Gastrocnemius medialis (tissue), 4 donors: ENCODE measurements around the gene SCN8A. TPM values are rescaled to one million over a fixed set of nuclear protein-coding genes. Genes with fewer than 3 reads are reported as not detected.
A peak's percentile ranks its signal among the peaks of the same experiment; 100 is the strongest.

Source experiments
- ATAC-seq, 2 donors: fragments of 150-250 bp; one replicate each; pipeline ENCODE4 v1.9.1; 2016
- DNase-seq, 2 donors: peaks; one replicate each; pipeline ENCODE4 v3.0.0-alpha.2; 2019
- H3K27ac ChIP-seq, 4 donors: fragments of 200-600 bp; sonication (generic); 1 replicate in 1 of 4; 2 replicates in 3 of 4; pipeline ENCODE4 v1.5.1; 2016 to 2018; ENCODE audit warnings: mild to moderate bottlenecking in 2 of 4, moderate library complexity in 1 of 4
- H3K27me3 ChIP-seq, 3 donors: fragments of 200-600 bp; sonication (generic) in 2 of 3; 1 replicate in 1 of 3; 2 replicates in 2 of 3; pipeline versions ENCODE4 v1.5.1 to v1.6.0; 2016 to 2019; ENCODE audit warnings: mild to moderate bottlenecking in 1 of 3, moderate library complexity in 1 of 3
- H3K36me3 ChIP-seq, 2 donors: fragments of 200-600 bp; sonication (generic) in 1 of 2; one replicate each; pipeline ENCODE4 v1.5.1; 2017 to 2018
- H3K4me1 ChIP-seq, 2 donors: fragments of 200-600 bp; sonication (generic) in 1 of 2; one replicate each; pipeline ENCODE4 v1.5.1; 2016 to 2017; ENCODE audit warnings: mild to moderate bottlenecking in 2 of 2
- H3K4me3 ChIP-seq, 4 donors: fragments of 200-600 bp; sonication (generic) in 3 of 4; 1 replicate in 1 of 4; 2 replicates in 3 of 4; pipeline ENCODE4 v1.5.1; 2016 to 2019; ENCODE audit warnings: mild to moderate bottlenecking in 2 of 4
- H3K9me3 ChIP-seq, 3 donors: fragments of 200-600 bp; sonication (generic) in 2 of 3; 1 replicate in 1 of 3; 2 replicates in 2 of 3; pipeline ENCODE4 v1.5.1; 2016 to 2019
- CTCF ChIP-seq, 5 experiments: fragments of 450-650 bp in 3 of 5; fragments of 200-600 bp in 2 of 5; sonication (generic) in 2 of 5; IDR thresholded peaks in 4 of 5; conservative IDR thresholded peaks in 1 of 5; 1 replicate in 4 of 5; 2 replicates in 1 of 5; pipeline ENCODE4 v1.5.1; 2016 to 2019; ENCODE audit warnings: antibody characterized with exemption in 5 of 5, mild to moderate bottlenecking in 3 of 5, moderate library complexity in 3 of 5
- POLR2A ChIP-seq, 2 donors: fragments of 450-650 bp; IDR thresholded peaks; one replicate each; pipeline ENCODE4 v1.6.1; 2017; ENCODE audit warnings: antibody characterized with exemption in 2 of 2, mild to moderate bottlenecking in 2 of 2, moderate library complexity in 2 of 2
- in situ Hi-C, 4 donors: fragments of 200-750 bp; cut with MboI; loops; one replicate each; pipeline versions ENCODE4 v1.15.0 to v1.8.0; 2017; ENCODE audit warnings: low sequenced_read_pairs in 4 of 4
- intact Hi-C: fragments of 100-400 bp; cut with DNase I; formaldehyde crosslinking; loops from one replicate; pipeline ENCODE4 v1.15.1; 2023; ENCODE audit warnings: low total_unique reads
- total RNA-seq, 4 donors: library from RNA; depleted of rRNA; stranded (reverse); fragments of >200 nt; gene quantifications; one replicate each; pipeline versions ENCODE4 v1.1.0 to v1.2.3, GENCODE V29; 2016

The SCN8A gene
- total RNA-seq, 4 donors from 2014 or later = 0.05 to 0.29 TPM; not detected in 2

- H3K27ac ChIP-seq = no peak overlapping the region
- no peaks in the 10 kb centered on the region for H3K36me3 ChIP-seq
- ATAC-seq (no peak), DNase-seq (no peak)
- peaks cover 0 to 4% (median 0%) of the 10 kb centered on the region in 3 donors for H3K27me3 ChIP-seq
- in situ Hi-C loops = no loop called here
- H3K4me3 ChIP-seq = no peak overlapping the region
- TF ChIP-seq POLR2A (IDR thresholded peaks at IDR 0.05) (no peak), CTCF (IDR thresholded peaks at IDR 0.05 in 4 of 5, conservative IDR thresholded peaks at IDR 0.05 in 1 of 5) (no peak)
- H3K9me3 ChIP-seq = peaks cover 0 to 6% (median 0%) of the 10 kb centered on the region in 3 donors
- no peaks in the 10 kb centered on the region for H3K4me1 ChIP-seq
- intact Hi-C loops = no loop called here
Observed at GRCh38 chr12:51730745-51731144, 139.7 kb downstream of the SCN8A start.

- in situ Hi-C loops (no loop called here), intact Hi-C loops (no loop called here)
- H3K4me3 ChIP-seq = no peak overlapping the region
- ATAC-seq (no peak), DNase-seq (no peak)
- no peak for TF ChIP-seq CTCF (IDR thresholded peaks at IDR 0.05 in 4 of 5, conservative IDR thresholded peaks at IDR 0.05 in 1 of 5)
- H3K36me3 ChIP-seq = no peaks in the 10 kb centered on the region
- no peaks in the 10 kb centered on the region for H3K9me3 ChIP-seq
- no peaks in the 10 kb centered on the region for H3K27me3 ChIP-seq
- H3K4me1 ChIP-seq = no peaks in the 10 kb centered on the region
- H3K27ac ChIP-seq = no peak overlapping the region
Observed at GRCh38 chr12:51740536-51740935, 149.5 kb downstream of the SCN8A start.

GRCh38 chr12:51744235-51744634 lies 153.2 kb downstream of the SCN8A start:
- H3K4me3 ChIP-seq = no peak overlapping the region
- no peak for TF ChIP-seq POLR2A (IDR thresholded peaks at IDR 0.05)
- no peak for TF ChIP-seq CTCF (IDR thresholded peaks at IDR 0.05 in 4 of 5, conservative IDR thresholded peaks at IDR 0.05 in 1 of 5)
- H3K9me3 ChIP-seq = no peaks in the 10 kb centered on the region
- H3K27ac ChIP-seq = no peak overlapping the region
- intact Hi-C loops (no loop called here), in situ Hi-C loops (no loop called here)
- DNase-seq = no peak
- no peaks in the 10 kb centered on the region for H3K36me3 ChIP-seq
- ATAC-seq = no peak
- H3K27me3 ChIP-seq = no peaks in the 10 kb centered on the region
- no peaks in the 10 kb centered on the region for H3K4me1 ChIP-seq

- intact Hi-C loops (no loop called here), in situ Hi-C loops (no loop called here)
- Histone ChIP-seq H3K36me3 (no peaks in the 10 kb centered on the region), H3K4me1 (no peaks in the 10 kb centered on the region), H3K9me3 (no peaks in the 10 kb centered on the region), H3K4me3 (no peak overlapping the region), H3K27ac (no peak overlapping the region), H3K27me3 (no peaks in the 10 kb centered on the region)
- TF ChIP-seq CTCF (IDR thresholded peaks at IDR 0.05 in 4 of 5, conservative IDR thresholded peaks at IDR 0.05 in 1 of 5) (no peak), POLR2A (IDR thresholded peaks at IDR 0.05) (no peak)
- ATAC-seq (no peak), DNase-seq (no peak)
Observed at GRCh38 chr12:51744957-51745356, 153.9 kb downstream of the SCN8A start.

- no peak for DNase-seq
- peak in 1 of 2 donors; percentile 46 for ATAC-seq
Observed at GRCh38 chr12:51746416-51746815, 155.4 kb downstream of the SCN8A start.

More at GRCh38 chr12:51746416-51746815, 155.4 kb downstream of the SCN8A start:
- Histone ChIP-seq H3K4me1 (no peaks in the 10 kb centered on the region), H3K9me3 (no peaks in the 10 kb centered on the region), H3K27me3 (no peaks in the 10 kb centered on the region), H3K4me3 (no peak overlapping the region), H3K27ac (no peak overlapping the region), H3K36me3 (no peaks in the 10 kb centered on the region)
- intact Hi-C loops = no loop called here
- no peak for TF ChIP-seq POLR2A (IDR thresholded peaks at IDR 0.05)
- TF ChIP-seq CTCF (IDR thresholded peaks at IDR 0.05 in 4 of 5, conservative IDR thresholded peaks at IDR 0.05 in 1 of 5) = no peak
- in situ Hi-C loops = no loop called here
